Lung (tissue), 12 donors: ENCODE results near the gene MAPK7. TPM values are rescaled to one million over a fixed set of nuclear protein-coding genes. Genes with fewer than 3 reads are reported as not detected.

Experiments
- ATAC-seq: fragments of 200-7000 bp; cut with Tn5 transposase; one replicate; pipeline ENCODE4 v1.9.1; 2020; ENCODE audit warnings: moderate number of reproducible peaks; ENCODE audit not compliant: insufficient read depth, low FRiP score
- DNase-seq, 3 donors: peaks; one replicate each; pipeline ENCODE4 v3.0.0-alpha.2; 2013 to 2017
- H3K27ac ChIP-seq, 2 donors: one replicate each; pipeline ENCODE4 v1.5.1; 2013; ENCODE audit warnings: mild to moderate bottlenecking in 2 of 2, moderate library complexity in 2 of 2, control low read depth in 1 of 2, inconsistent platforms in 1 of 2, low read depth in 1 of 2, low read length in 1 of 2
- H3K27me3 ChIP-seq, 3 donors: one replicate each; pipeline ENCODE4 v1.5.1; 2013; ENCODE audit warnings: low read length in 2 of 3; ENCODE audit not compliant: control insufficient read depth in 3 of 3, insufficient read depth in 3 of 3
- H3K36me3 ChIP-seq, 4 donors: one replicate each; pipeline ENCODE4 v1.5.1; 2013; ENCODE audit warnings: low read length in 4 of 4, mild to moderate bottlenecking in 1 of 4, moderate library complexity in 1 of 4; ENCODE audit not compliant: control insufficient read depth in 4 of 4, insufficient read depth in 4 of 4
- H3K4me1 ChIP-seq, 5 donors: one replicate each; pipeline ENCODE4 v1.5.1; 2013; ENCODE audit warnings: low read length in 5 of 5, mild to moderate bottlenecking in 2 of 5, moderate library complexity in 1 of 5; ENCODE audit not compliant: control insufficient read depth in 5 of 5, insufficient read depth in 5 of 5
- H3K4me3 ChIP-seq: one replicate; pipeline ENCODE4 v1.5.1; 2013; ENCODE audit warnings: mild to moderate bottlenecking, control low read depth, moderate library complexity
- H3K9ac ChIP-seq, 2 donors: one replicate each; pipeline ENCODE4 v1.5.1; 2013; ENCODE audit warnings: low read length in 2 of 2, control low read depth in 1 of 2; ENCODE audit not compliant: insufficient read depth in 1 of 2
- H3K9me3 ChIP-seq, 4 donors: one replicate each; pipeline ENCODE4 v1.5.1; 2013; ENCODE audit warnings: low read length in 3 of 4, mild to moderate bottlenecking in 1 of 4, moderate library complexity in 1 of 4; ENCODE audit not compliant: control insufficient read depth in 4 of 4, insufficient read depth in 3 of 4
- CTCF ChIP-seq: IDR thresholded peaks from 2 replicates; pipeline ENCODE4 v1.5.1; 2012; ENCODE audit warnings: mild to moderate bottlenecking; ENCODE audit errors: control extremely low read depth, extremely low read depth
- WGBS, 2 donors: extraction: QIAGEN DNeasy Blood & Tissue Kit; methylation state at CpG; one replicate each; pipeline ENCODE4 v1.1.7; 2013; 5-methylcytosine and 5-hydroxymethylcytosine counted together
- polyA plus RNA-seq, 2 donors: library from polyadenylated mRNA; stranded (reverse); fragments of 200-250 nt; gene quantifications; one replicate each; pipeline ENCODE4 v1.2.1, GENCODE V29; 2013
- total RNA-seq, 2 donors: library from RNA; depleted of rRNA in 1 of 2; stranded (reverse); fragments of >200 nt in 1 of 2; gene quantifications; one replicate each; pipeline ENCODE4 v1.2.1, GENCODE V29; 2014 to 2021
- donor health status: control.
- donor health status: control.
- donor health status: Bipolar disorder and iron deficiency.
- donor health status: healthy.
- donor health status: DM: yes; HTN: yes; CAD: no.

Gene MAPK7
- total and polyA plus RNA-seq, 4 donors, result 13.7 to 45.7 (median 22.8) TPM

- H3K27me3 ChIP-seq, result no peaks in the 10 kb centered on the region
- H3K9ac ChIP-seq, result no peak overlapping the region
- H3K36me3 ChIP-seq, result peaks cover 4 to 19% (median 13%) of the 10 kb centered on the region in 4 donors
- peaks cover 0 to 24% (median 5%) of the 10 kb centered on the region in 5 donors for H3K4me1 ChIP-seq
- WGBS, 2 donors, result 84 to 89% methylated on average over 6 of the region's 6 CpGs
- H3K27ac ChIP-seq, result no peak overlapping the region
- no peak for DNase-seq
- no peaks in the 10 kb centered on the region for H3K9me3 ChIP-seq
- no peak for TF ChIP-seq CTCF
- no peak overlapping the region for H3K4me3 ChIP-seq
- ATAC-seq, result no peak
Measured at GRCh38 chr17:19334331-19334730, 44.0 kb upstream of the MAPK7 start.

- Histone ChIP-seq H3K36me3 (peaks cover 0 to 18% (median 6%) of the 10 kb centered on the region in 4 donors), H3K4me1 (peaks cover 0 to 24% (median 5%) of the 10 kb centered on the region in 5 donors), H3K27ac (no peak overlapping the region), H3K4me3 (no peak overlapping the region), H3K27me3 (no peaks in the 10 kb centered on the region), H3K9me3 (no peaks in the 10 kb centered on the region), H3K9ac (no peak overlapping the region)
- no peak for ATAC-seq
- DNase-seq, result no peak
- TF ChIP-seq CTCF, result no peak
- WGBS, 2 donors, result 87 to 91% methylated on average over 18 of the region's 18 CpGs
Measured at GRCh38 chr17:19335951-19336631, 42.2 kb upstream of the MAPK7 start.

GRCh38 chr17:19336938-19337711 is 41.2 kb upstream of the MAPK7 start:
- 72 to 76% methylated on average over 21 of the region's 21 CpGs for WGBS, 2 donors
- TF ChIP-seq CTCF, result no peak
- no peak overlapping the region for H3K9ac ChIP-seq
- no peaks in the 10 kb centered on the region for H3K27me3 ChIP-seq
- peaks cover 0 to 18% (median 3%) of the 10 kb centered on the region in 4 donors for H3K36me3 ChIP-seq
- H3K4me3 ChIP-seq, result no peak overlapping the region
- H3K9me3 ChIP-seq, result no peaks in the 10 kb centered on the region
- ATAC-seq (no peak), DNase-seq (peak; percentile 32 to 56 (median 40))
- peak overlapping the region in 1 of 2 donors; percentile 56 for H3K27ac ChIP-seq
- peaks cover 0 to 30% (median 5%) of the 10 kb centered on the region in 5 donors for H3K4me1 ChIP-seq
